Endothelial cell of umbilical vein (primary cell): ENCODE results near the gene ANO4. TPM values are rescaled to one million over a fixed set of nuclear protein-coding genes. Genes with fewer than 3 reads are reported as not detected.

Source experiments
- BruUV-seq: library from RNA; stranded (reverse); fragments of 400-500 nt; replicated peaks from 2 replicates; lab custom pipeline; 2021; lab: Mats Ljungman, UMichigan
- CTCF ChIA-PET: fragments of 300-600, 350-600 bp; sonication (Branson Sonifier 250); formaldehyde crosslinking; loops from one replicate; lab custom pipeline; 2021; ENCODE audit warnings: antibody characterized with exemption, inconsistent platforms; lab: Charles Lee
- POLR2A ChIA-PET: fragments of 300-600, 350-600 bp; sonication (Branson Sonifier 250); formaldehyde crosslinking; loops from one replicate; lab custom pipeline; 2021; ENCODE audit warnings: antibody characterized with exemption, inconsistent platforms; lab: Charles Lee
- DNase-seq: peaks from one replicate; pipeline ENCODE4 v3.0.0-alpha.2; 2011; ENCODE audit warnings: low read depth, low spot score
- FAIRE-seq: peaks from 2 replicates; lab custom pipeline; 2011; peaks lifted over from hg19 to GRCh38; lab: Jason Lieb, UNC
- H2AFZ ChIP-seq: 2 replicates; pipeline ENCODE4 v1.6.0; 2012; ENCODE audit warnings: low read depth, low read length, control low read depth, inconsistent platforms
- H3K27ac ChIP-seq: 2 replicates; pipeline ENCODE4 v1.5.1; 2011; ENCODE audit warnings: low read depth, mild to moderate bottlenecking, control low read depth, low read length, moderate library complexity; ENCODE audit not compliant: insufficient read depth
- H3K27me3 ChIP-seq, 2 experiments: 2 replicates each; pipeline versions ENCODE4 v1.6.0 to v1.6.1; 2011; ENCODE audit warnings: low read length in 2 of 2, mixed read lengths in 1 of 2; ENCODE audit not compliant: control insufficient read depth in 2 of 2, insufficient read depth in 2 of 2
- H3K36me3 ChIP-seq, 2 experiments: 2 replicates in 1 of 2; 3 replicates in 1 of 2; pipeline ENCODE4 v1.5.1; 2011; ENCODE audit warnings: low read length in 2 of 2, mild to moderate bottlenecking in 1 of 2, moderate library complexity in 1 of 2; ENCODE audit not compliant: control insufficient read depth in 2 of 2, insufficient read depth in 2 of 2; ENCODE audit errors: extremely low read depth in 1 of 2
- H3K4me1 ChIP-seq: 3 replicates; pipeline ENCODE4 v1.5.1; 2011; ENCODE audit warnings: mild to moderate bottlenecking, low read length; ENCODE audit not compliant: control insufficient read depth, insufficient read depth; ENCODE audit errors: extremely low read depth
- H3K4me2 ChIP-seq: 2 replicates; pipeline ENCODE4 v1.6.1; 2011; ENCODE audit warnings: low read length, control low read depth, mixed read lengths; ENCODE audit not compliant: insufficient read depth
- H3K4me3 ChIP-seq, 3 experiments: fragments of 200-600 bp in 1 of 3; sonication (generic), shearing (Covaris generic) in 1 of 3; replicated peaks in 1 of 3; 2 replicates each; pipeline ENCODE4 v1.5.1; 2011 to 2016; ENCODE audit warnings: control low read depth in 3 of 3, low read length in 3 of 3, mild to moderate bottlenecking in 2 of 3, inconsistent platforms in 1 of 3, low read depth in 1 of 3, moderate library complexity in 1 of 3; ENCODE audit not compliant: insufficient read depth in 1 of 3
- H3K79me2 ChIP-seq: 2 replicates; pipeline ENCODE4 v1.6.0; 2012; ENCODE audit warnings: low read length, inconsistent platforms; ENCODE audit not compliant: control insufficient read depth, insufficient read depth
- H3K9ac ChIP-seq: replicated peaks from 2 replicates; pipeline ENCODE3; 2011; ENCODE audit warnings: low read length, control low read depth; ENCODE audit not compliant: insufficient read depth; ENCODE audit errors: extremely low read depth
- H3K9me1 ChIP-seq: replicated peaks from 3 replicates; pipeline ENCODE4 v1.6.0; 2011; ENCODE audit warnings: mild to moderate bottlenecking, low read length; ENCODE audit not compliant: control insufficient read depth, insufficient read depth; ENCODE audit errors: extremely low read depth
- H3K9me3 ChIP-seq: replicated peaks from 2 replicates; pipeline ENCODE4 v1.5.1; 2012; ENCODE audit warnings: low read length, inconsistent platforms; ENCODE audit not compliant: control insufficient read depth, insufficient read depth
- H4K20me1 ChIP-seq: replicated peaks from 2 replicates; pipeline ENCODE3; 2011; ENCODE audit warnings: mild to moderate bottlenecking, low read length; ENCODE audit not compliant: control insufficient read depth, insufficient read depth; ENCODE audit errors: extremely low read depth
- CTCF ChIP-seq, 2 donors: IDR thresholded peaks; 1 replicate in 1 of 2; 2 replicates in 1 of 2; pipeline ENCODE4 v1.5.1; 2011; ENCODE audit warnings: low read length in 2 of 2, mild to moderate bottlenecking in 2 of 2, moderate library complexity in 2 of 2, control low read depth in 1 of 2, inconsistent platforms in 1 of 2, low read depth in 1 of 2; ENCODE audit not compliant: insufficient read depth in 1 of 2; ENCODE audit errors: extremely low read depth in 1 of 2
- EZH2 ChIP-seq: IDR thresholded peaks from 2 replicates; pipeline ENCODE4 v1.6.1; 2012; ENCODE audit warnings: borderline replicate concordance, low read depth, mild to moderate bottlenecking, moderate library complexity, low read length, inconsistent platforms; ENCODE audit not compliant: severe bottlenecking
- FOS ChIP-seq: IDR thresholded peaks from 2 replicates; pipeline ENCODE4 v1.6.1; 2011; ENCODE audit warnings: mild to moderate bottlenecking, low read length, moderate library complexity, borderline replicate concordance; ENCODE audit not compliant: insufficient read depth
- GATA2 ChIP-seq: IDR thresholded peaks from 2 replicates; pipeline ENCODE4 v1.7.0; 2011; ENCODE audit warnings: low read depth, mild to moderate bottlenecking, moderate library complexity, mixed read lengths, low read length; ENCODE audit not compliant: insufficient read length, insufficient read depth
- JUN ChIP-seq: IDR thresholded peaks from 2 replicates; pipeline ENCODE4 v1.6.1; 2011; ENCODE audit warnings: borderline replicate concordance, low read depth; ENCODE audit not compliant: insufficient read length, insufficient read depth
- MAX ChIP-seq: IDR thresholded peaks from 2 replicates; pipeline ENCODE4 v1.6.1; 2011; ENCODE audit not compliant: insufficient read depth, insufficient read length
- MYC ChIP-seq: IDR thresholded peaks from one replicate; pipeline ENCODE4 v1.6.1; 2011; ENCODE audit warnings: mild to moderate bottlenecking, low read depth, low read length
- POLR2A ChIP-seq: IDR thresholded peaks from 2 replicates; pipeline ENCODE4 v1.6.1; 2012; ENCODE audit warnings: low read depth, mild to moderate bottlenecking, control low read depth, low read length
- POLR2AphosphoS5 ChIP-seq: IDR thresholded peaks from 2 replicates; pipeline ENCODE4 v1.6.1; 2012; ENCODE audit warnings: low read depth, mild to moderate bottlenecking, control low read depth, low read length, moderate library complexity; ENCODE audit not compliant: insufficient read depth
- dilution Hi-C: fragments of 300-500 bp; cut with MboI; formaldehyde crosslinking; loops from one replicate; pipeline ENCODE4 v1.15.0; 2019; ENCODE audit warnings: low sequenced_read_pairs; ENCODE audit not compliant: extremely low pct_ligation_motif_present
- intact Hi-C: fragments of 100-400 bp; cut with micrococcal nuclease; formaldehyde crosslinking; loops from one replicate; pipeline ENCODE4 v1.10.0; 2022
- polyA plus RNA-seq, 4 experiments: library from polyadenylated mRNA; depleted of rRNA in 3 of 4; stranded (reverse) in 3 of 4; unstranded in 1 of 4; fragments of >200 nt; gene quantifications; 2 replicates each; pipeline versions ENCODE4 v1.2.1 to v1.2.3, GENCODE V29; 2011 to 2012; ENCODE audit warnings: missing spikeins in 1 of 4
- total RNA-seq: library from RNA; stranded (reverse); gene quantifications from 2 replicates; pipeline ENCODE4 v1.2.3, GENCODE V29; 2021

ANO4 gene
- total and polyA plus RNA-seq, 2 donors (not counting 3 experiments of a cell fraction or from before 2014, with no cell fraction given), result 0.25 TPM; not detected in 1

GRCh38 chr12:100980856-100981255, 186.3 kb downstream of the ANO4 start:
- no peak for TF ChIP-seq FOS
- no peak for TF ChIP-seq JUN
- TF ChIP-seq POLR2AphosphoS5, result no peak
- TF ChIP-seq EZH2, result no peak
- no peak for TF ChIP-seq CTCF (IDR thresholded peaks at IDR 0.05; ENCODE audit: extremely low read depth in 1 of 2, insufficient read depth in 1 of 2, low read depth in 1 of 2, low read length in 2 of 2)
- no peak for TF ChIP-seq MAX
- no peak for TF ChIP-seq MYC
- TF ChIP-seq GATA2, result no peak
- no peak for TF ChIP-seq POLR2A
- Histone ChIP-seq H2AFZ (no peak overlapping the region), H3K9ac (no peak overlapping the region), H3K4me3 (no peak overlapping the region), H3K79me2 (no peaks in the 10 kb centered on the region), H3K27ac (no peak overlapping the region), H3K9me3 (peaks cover 2% of the 10 kb centered on the region), H3K27me3 (no peaks in the 10 kb centered on the region), H3K4me1 (no peaks in the 10 kb centered on the region), H3K4me2 (no peak overlapping the region), H3K36me3 (no peaks in the 10 kb centered on the region), H4K20me1 (no peaks in the 10 kb centered on the region), H3K9me1 (no peaks in the 10 kb centered on the region)
- no TSS peak for BruUV-seq
- dilution Hi-C loops (no loop called here), intact Hi-C loops (no loop called here)
- POLR2A ChIA-PET, result no interaction called here
- CTCF ChIA-PET, result no interaction called here
- no peak for DNase-seq
- FAIRE-seq, result no peak
